ENCODE data around the gene SEMG1. TPM values are rescaled to one million over a fixed set of nuclear protein-coding genes. Genes with fewer than 3 reads are reported as not detected.

The SEMG1 gene
- total RNA-seq, 4 donors from 2014 or later, result not detected

DNA sequence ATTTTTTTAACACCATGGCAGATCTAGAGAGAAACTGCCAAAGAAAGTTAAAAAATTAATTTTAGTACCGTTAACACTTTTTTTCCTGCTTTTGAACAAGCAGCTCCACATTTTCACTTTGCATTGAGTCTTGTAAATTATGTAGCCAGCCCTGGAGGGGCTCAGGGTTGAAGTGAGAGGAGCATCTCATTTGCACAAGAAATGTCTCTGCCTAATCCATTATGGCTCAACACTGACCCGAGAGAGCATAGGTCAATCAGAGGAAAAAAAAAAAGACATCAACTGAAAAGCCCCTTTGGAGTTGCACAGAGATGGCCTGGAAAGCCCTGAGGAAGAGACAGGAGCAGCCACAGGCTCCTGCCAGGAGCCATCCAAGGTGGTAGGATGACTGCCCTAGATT is 51.8 kb downstream of the SEMG1 start:
- Histone ChIP-seq H3K9me3 (no peaks in the 10 kb centered on the region), H3K4me1 (peaks cover 0 to 6% (median 0%) of the 10 kb centered on the region in 4 donors), H3K4me3 (no peak overlapping the region), H3K27me3 (no peaks in the 10 kb centered on the region), H3K27ac (no peak overlapping the region), H3K36me3 (no peaks in the 10 kb centered on the region)
- TF ChIP-seq, protein P1, sequence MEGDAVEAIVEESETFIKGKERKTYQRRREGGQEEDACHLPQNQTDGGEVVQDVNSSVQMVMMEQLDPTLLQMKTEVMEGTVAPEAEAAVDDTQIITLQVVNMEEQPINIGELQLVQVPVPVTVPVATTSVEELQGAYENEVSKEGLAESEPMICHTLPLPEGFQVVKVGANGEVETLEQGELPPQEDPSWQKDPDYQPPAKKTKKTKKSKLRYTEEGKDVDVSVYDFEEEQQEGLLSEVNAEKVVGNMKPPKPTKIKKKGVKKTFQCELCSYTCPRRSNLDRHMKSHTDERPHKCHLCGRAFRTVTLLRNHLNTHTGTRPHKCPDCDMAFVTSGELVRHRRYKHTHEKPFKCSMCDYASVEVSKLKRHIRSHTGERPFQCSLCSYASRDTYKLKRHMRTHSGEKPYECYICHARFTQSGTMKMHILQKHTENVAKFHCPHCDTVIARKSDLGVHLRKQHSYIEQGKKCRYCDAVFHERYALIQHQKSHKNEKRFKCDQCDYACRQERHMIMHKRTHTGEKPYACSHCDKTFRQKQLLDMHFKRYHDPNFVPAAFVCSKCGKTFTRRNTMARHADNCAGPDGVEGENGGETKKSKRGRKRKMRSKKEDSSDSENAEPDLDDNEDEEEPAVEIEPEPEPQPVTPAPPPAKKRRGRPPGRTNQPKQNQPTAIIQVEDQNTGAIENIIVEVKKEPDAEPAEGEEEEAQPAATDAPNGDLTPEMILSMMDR (IDR thresholded peaks at IDR 0.05), result no peak
- no peak for TF ChIP-seq POLR2A (IDR thresholded peaks at IDR 0.05)
- DNase-seq, result no peak

Other genes starting within 250 kb of the SEMG1 start
- gene TOMM34, start 246.6 kb upstream of the SEMG1 start, total RNA-seq, result 10 to 100 TPM in 3 of 4 donors, 1 to 10 TPM in 1; 8.4 to 19.0 (median 12.2) TPM
- gene STK4, start 240.5 kb upstream of the SEMG1 start, total RNA-seq, result 100 to 1,000 TPM in 1 of 4 donors, 10 to 100 TPM in 3; 27.7 to 128 (median 42.9) TPM
- gene KCNS1, start 105.9 kb upstream of the SEMG1 start, total RNA-seq, result under 1 TPM in 1 of 4 donors, not detected in 3; 0.27 TPM
- gene WFDC5, start 91.9 kb upstream of the SEMG1 start, total RNA-seq, result not detected
- gene WFDC12, start 82.6 kb upstream of the SEMG1 start, total RNA-seq, result not detected
- gene PI3, start 32.1 kb upstream of the SEMG1 start, total RNA-seq, result 10 to 100 TPM in 2 of 4 donors, 1 to 10 TPM in 1, not detected in 1; 3.4 to 70.2 (median 58.7) TPM
- not detected for gene SEMG2, start 14.3 kb downstream of the SEMG1 start, total RNA-seq
- gene SLPI, start 47.5 kb downstream of the SEMG1 start, total RNA-seq, result 10 to 100 TPM in 3 of 4 donors, 1 to 10 TPM in 1; 8.3 to 28.0 (median 17.8) TPM
- not detected for gene RBPJL, start 99.8 kb downstream of the SEMG1 start, total RNA-seq
- gene MATN4, start 101.3 kb downstream of the SEMG1 start, total RNA-seq, result not detected
- gene SDC4, start 141.4 kb downstream of the SEMG1 start, total RNA-seq, result 10 to 100 TPM; 21.5 to 49.7 (median 32.5) TPM
- 10 to 100 TPM; 23.1 to 62.2 (median 46.9) TPM for gene SYS1, start 156.1 kb downstream of the SEMG1 start, total RNA-seq
- not detected for gene TP53TG5, start 171.3 kb downstream of the SEMG1 start, total RNA-seq
- 10 to 100 TPM; 62.7 to 75.2 (median 68.0) TPM for gene DBNDD2, start 201.3 kb downstream of the SEMG1 start, total RNA-seq
- gene PIGT, start 209.1 kb downstream of the SEMG1 start, total RNA-seq, result 100 to 1,000 TPM in 3 of 4 donors, 10 to 100 TPM in 1; 87.5 to 147 (median 113) TPM

Data from Peyer's patch (tissue), 4 donors.